Measurements from ENCODE around the gene AFF1.

DNA sequence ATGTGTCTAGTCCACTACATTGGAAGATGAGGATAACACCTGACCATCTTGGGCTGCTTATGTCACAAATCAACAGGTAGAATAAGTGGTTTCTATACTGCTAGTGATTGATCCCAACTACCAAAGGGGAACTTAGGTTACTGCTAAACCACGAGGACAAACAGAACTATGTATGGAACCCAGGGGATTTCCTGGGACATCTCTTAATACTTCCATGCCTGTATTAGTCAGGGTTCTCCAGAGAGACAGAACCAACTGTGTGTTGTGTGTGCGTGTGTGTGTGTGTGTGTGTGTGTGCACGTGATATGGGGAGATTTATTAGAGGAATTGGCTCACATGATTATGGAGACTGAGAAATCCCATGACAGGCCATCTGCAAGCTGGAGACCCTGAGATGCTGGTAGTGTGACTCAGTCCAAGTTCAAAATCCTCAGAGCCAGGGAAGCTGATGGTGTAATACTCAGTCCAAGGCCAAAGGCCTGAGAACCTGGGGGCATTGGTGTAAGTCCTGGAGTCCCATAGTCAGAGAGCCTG lies 16.2 kb upstream of the AFF1 start:
- TF ChIP-seq, protein P1, sequence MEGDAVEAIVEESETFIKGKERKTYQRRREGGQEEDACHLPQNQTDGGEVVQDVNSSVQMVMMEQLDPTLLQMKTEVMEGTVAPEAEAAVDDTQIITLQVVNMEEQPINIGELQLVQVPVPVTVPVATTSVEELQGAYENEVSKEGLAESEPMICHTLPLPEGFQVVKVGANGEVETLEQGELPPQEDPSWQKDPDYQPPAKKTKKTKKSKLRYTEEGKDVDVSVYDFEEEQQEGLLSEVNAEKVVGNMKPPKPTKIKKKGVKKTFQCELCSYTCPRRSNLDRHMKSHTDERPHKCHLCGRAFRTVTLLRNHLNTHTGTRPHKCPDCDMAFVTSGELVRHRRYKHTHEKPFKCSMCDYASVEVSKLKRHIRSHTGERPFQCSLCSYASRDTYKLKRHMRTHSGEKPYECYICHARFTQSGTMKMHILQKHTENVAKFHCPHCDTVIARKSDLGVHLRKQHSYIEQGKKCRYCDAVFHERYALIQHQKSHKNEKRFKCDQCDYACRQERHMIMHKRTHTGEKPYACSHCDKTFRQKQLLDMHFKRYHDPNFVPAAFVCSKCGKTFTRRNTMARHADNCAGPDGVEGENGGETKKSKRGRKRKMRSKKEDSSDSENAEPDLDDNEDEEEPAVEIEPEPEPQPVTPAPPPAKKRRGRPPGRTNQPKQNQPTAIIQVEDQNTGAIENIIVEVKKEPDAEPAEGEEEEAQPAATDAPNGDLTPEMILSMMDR (IDR thresholded peaks at IDR 0.05) = no peak
- no peak for TF ChIP-seq POLR2A (IDR thresholded peaks at IDR 0.05)

Data from thyroid gland (tissue), 4 donors.